ENCODE measurements around the gene PPP1R16B.
A peak's percentile ranks its signal among the peaks of the same experiment; 100 is the strongest.
"Not testable (repeated sequence)": the region's sequence is repeated elsewhere in the genome, so short reads cannot be mapped to it uniquely, and the experiment has no call there.

The PPP1R16B gene

GRCh38 chr20:38939686-38940085, 134.2 kb downstream of the PPP1R16B start:
- no peak for DNase-seq

GRCh38 chr20:38940644-38941043, 135.1 kb downstream of the PPP1R16B start:
- no peak for DNase-seq

GRCh38 chr20:38941726-38942389, 136.4 kb downstream of the PPP1R16B start:
- DNase-seq, result no peak

GRCh38 chr20:38945012-38945411, 139.5 kb downstream of the PPP1R16B start:
- no peak for DNase-seq

GRCh38 chr20:38946836-38947235, 141.3 kb downstream of the PPP1R16B start:
- no peak for DNase-seq

- no peak for DNase-seq
These were observed 142.4 kb downstream of the PPP1R16B start for GRCh38 chr20:38947931-38948362.

- DNase-seq, result no peak
These were observed 144.8 kb downstream of the PPP1R16B start for GRCh38 chr20:38950254-38950653.

- DNase-seq, result no peak
These were observed 146.1 kb downstream of the PPP1R16B start for GRCh38 chr20:38951611-38952010.

- DNase-seq, result no peak
These were observed 146.7 kb downstream of the PPP1R16B start for GRCh38 chr20:38952153-38952552.

- DNase-seq, result no peak
These were observed 148.3 kb downstream of the PPP1R16B start for GRCh38 chr20:38953630-38954340.

GRCh38 chr20:38957235-38957876, 151.9 kb downstream of the PPP1R16B start:
- no peak for DNase-seq

- DNase-seq, result no peak
These were observed 152.5 kb downstream of the PPP1R16B start for GRCh38 chr20:38957915-38958485.

GRCh38 chr20:38960187-38960687, 154.7 kb downstream of the PPP1R16B start:
- DNase-seq, result not testable (repeated sequence)

- no peak for DNase-seq
These were observed 156.1 kb downstream of the PPP1R16B start for GRCh38 chr20:38961530-38962043.

- peak; percentile 98 to 99 for DNase-seq
These were observed 156.8 kb downstream of the PPP1R16B start, which contains the start of gene DHX35 for GRCh38 chr20:38962044-38962927. Gene DHX35, plus strand, starts transcription at chr20:38962344. Its CDS starts 24 bp downstream, at chr20:38962368.

- DNase-seq, result no peak
These were observed 157.5 kb downstream of the PPP1R16B start for GRCh38 chr20:38962928-38963401.

GRCh38 chr20:38963745-38964144, 158.2 kb downstream of the PPP1R16B start:
- DNase-seq, result no peak

GRCh38 chr20:38965264-38965663, 159.8 kb downstream of the PPP1R16B start:
- no peak for DNase-seq

- DNase-seq, result no peak
These were observed 162.6 kb downstream of the PPP1R16B start for GRCh38 chr20:38968090-38968489.

- DNase-seq, result no peak
These were observed 164.2 kb downstream of the PPP1R16B start for GRCh38 chr20:38969708-38970107.

GRCh38 chr20:38970302-38970701, 164.8 kb downstream of the PPP1R16B start:
- no peak for DNase-seq
